Neural cell (in vitro differentiated cells): ENCODE data around the gene KCNQ5. TPM values are rescaled to one million over a fixed set of nuclear protein-coding genes. Genes with fewer than 3 reads are reported as not detected.

ENCODE experiments used
- H2AFZ ChIP-seq: fragments of 200-600, 300-800 bp; sonication (generic), shearing (Covaris generic); 2 replicates; pipeline ENCODE4 v1.6.0; 2014; ENCODE audit warnings: low read depth, mild to moderate bottlenecking, antibody characterized with exemption, low read length, moderate library complexity
- H3F3A ChIP-seq: fragments of 200-600 bp; shearing (Covaris generic); 2 replicates; pipeline ENCODE4 v1.6.1; 2016; ENCODE audit warnings: mild to moderate bottlenecking, moderate library complexity, mixed read lengths, antibody characterized with exemption, low read length; ENCODE audit not compliant: insufficient read depth, poor library complexity, severe bottlenecking
- H3K27ac ChIP-seq: fragments of 200-600, 300-800 bp; sonication (generic), shearing (Covaris generic); 2 replicates; pipeline ENCODE4 v1.5.1; 2014; ENCODE audit warnings: mild to moderate bottlenecking, low read length, moderate library complexity
- H3K27me3 ChIP-seq: fragments of 300-800, 200-600 bp; sonication (generic), shearing (Covaris generic); 2 replicates; pipeline ENCODE4 v1.6.0; 2014; ENCODE audit warnings: mild to moderate bottlenecking, low read depth, low read length, moderate library complexity; ENCODE audit not compliant: insufficient read depth
- H3K36me3 ChIP-seq: fragments of 300-800, 200-600 bp; sonication (generic), shearing (Covaris generic); 2 replicates; pipeline ENCODE4 v1.5.1; 2014; ENCODE audit warnings: mild to moderate bottlenecking, antibody characterized with exemption, low read length, moderate library complexity; ENCODE audit not compliant: insufficient read depth
- H3K4me2 ChIP-seq: fragments of 300-800, 200-600 bp; sonication (generic), shearing (Covaris generic); 2 replicates; pipeline ENCODE4 v1.6.0; 2014; ENCODE audit warnings: mild to moderate bottlenecking, low read length
- H3K4me3 ChIP-seq: fragments of 300-800, 200-600 bp; sonication (generic), shearing (Covaris generic); 2 replicates; pipeline ENCODE4 v1.5.1; 2014; ENCODE audit warnings: mild to moderate bottlenecking, low read length, moderate library complexity
- H3K79me2 ChIP-seq: fragments of 200-600 bp; shearing (Covaris generic); replicated peaks from 2 replicates; pipeline ENCODE4 v1.6.0; 2014; ENCODE audit warnings: mild to moderate bottlenecking, low read length, moderate library complexity; ENCODE audit not compliant: insufficient read depth
- H3K9ac ChIP-seq: fragments of 300-800, 200-600 bp; sonication (generic), shearing (Covaris generic); 2 replicates; pipeline ENCODE4 v1.6.1; 2016; ENCODE audit warnings: mild to moderate bottlenecking, low read length, mixed read lengths
- H3K9me2 ChIP-seq: fragments of 200-600 bp; shearing (Covaris generic); 2 replicates; pipeline ENCODE4 v1.6.1; 2016; ENCODE audit warnings: mild to moderate bottlenecking, low read length, mixed read lengths; ENCODE audit not compliant: insufficient read depth
- H3K9me3 ChIP-seq: fragments of 200-600, 300-800 bp; sonication (generic), shearing (Covaris generic); 2 replicates; pipeline ENCODE4 v1.6.1; 2016; ENCODE audit warnings: mild to moderate bottlenecking, mixed run types, low read length, moderate library complexity, mixed read lengths
- H4K20me1 ChIP-seq: fragments of 200-600 bp; shearing (Covaris generic); 2 replicates; pipeline ENCODE4 v1.6.1; 2016; ENCODE audit warnings: mild to moderate bottlenecking, mixed run types; ENCODE audit not compliant: insufficient read depth
- CTCF ChIP-seq: fragments of 450-650 bp; IDR thresholded peaks from 2 replicates; pipeline ENCODE4 v1.5.1; 2014; ENCODE audit warnings: antibody characterized with exemption, mild to moderate bottlenecking, moderate library complexity; ENCODE audit not compliant: poor library complexity, severe bottlenecking
- EP300 ChIP-seq: fragments of 450-650 bp; conservative IDR thresholded peaks from 2 replicates; pipeline ENCODE4 v1.6.1; 2014; ENCODE audit warnings: antibody characterized with exemption, mild to moderate bottlenecking, moderate library complexity; ENCODE audit not compliant: poor library complexity, severe bottlenecking
- EZH2 ChIP-seq: fragments of 200-600, 300-800 bp; shearing (Covaris generic), sonication (generic); IDR thresholded peaks from 2 replicates; pipeline ENCODE4 v1.6.1; 2014; ENCODE audit warnings: antibody characterized with exemption, low read length, borderline replicate concordance, mild to moderate bottlenecking; ENCODE audit not compliant: insufficient read depth, poor library complexity, severe bottlenecking
- MXI1 ChIP-seq: fragments of 450-650 bp; conservative IDR thresholded peaks from 2 replicates; pipeline ENCODE4 v1.6.1; 2014; ENCODE audit warnings: antibody characterized with exemption, mild to moderate bottlenecking; ENCODE audit not compliant: poor library complexity, severe bottlenecking
- POLR2AphosphoS5 ChIP-seq: IDR thresholded peaks from 2 replicates; pipeline ENCODE4 v1.6.1; 2012
- RAD21 ChIP-seq: fragments of 450-650 bp; conservative IDR thresholded peaks from 2 replicates; pipeline ENCODE4 v1.6.1; 2014; ENCODE audit warnings: antibody characterized with exemption, mild to moderate bottlenecking, moderate library complexity
- REST ChIP-seq: IDR thresholded peaks from 2 replicates; pipeline ENCODE4 v1.6.1; 2012; ENCODE audit warnings: borderline replicate concordance
- SMC3 ChIP-seq: fragments of 450-650 bp; conservative IDR thresholded peaks from 2 replicates; pipeline ENCODE4 v1.6.1; 2014; ENCODE audit warnings: antibody characterized with exemption, mild to moderate bottlenecking, moderate library complexity; ENCODE audit not compliant: poor library complexity
- TAF1 ChIP-seq: IDR thresholded peaks from 2 replicates; pipeline ENCODE4 v1.6.1; 2012; ENCODE audit warnings: low read depth
- polyA plus RNA-seq: library from polyadenylated mRNA; depleted of rRNA; stranded (reverse); fragments of >200 nt; gene quantifications from 2 replicates; pipeline ENCODE4 v1.2.3, GENCODE V29; 2014

KCNQ5 gene
- polyA plus RNA-seq, 1 donor from 2014 or later, result 0.30 TPM

GRCh38 chr6:72709431-72709830 lies 87.6 kb downstream of the KCNQ5 start:
- Histone ChIP-seq H2AFZ (no peak overlapping the region), H3K9me2 (no peaks in the 10 kb centered on the region), H3K9me3 (no peaks in the 10 kb centered on the region), H4K20me1 (no peaks in the 10 kb centered on the region), H3K27me3 (no peaks in the 10 kb centered on the region), H3K79me2 (no peaks in the 10 kb centered on the region), H3K9ac (no peak overlapping the region), H3K4me3 (no peak overlapping the region), H3K27ac (no peak overlapping the region), H3K4me2 (no peak overlapping the region), H3F3A (no peaks in the 10 kb centered on the region), H3K36me3 (no peaks in the 10 kb centered on the region)
- TF ChIP-seq TAF1 (no peak), MXI1 (no peak), REST (no peak), EP300 (no peak), SMC3 (no peak), CTCF (no peak), RAD21 (no peak), EZH2 (no peak), POLR2AphosphoS5 (no peak)

GRCh38 chr6:72711731-72712130 lies 89.9 kb downstream of the KCNQ5 start:
- H3K9ac ChIP-seq, result no peak overlapping the region
- H2AFZ ChIP-seq, result no peak overlapping the region
- no peak for TF ChIP-seq EP300
- no peak for TF ChIP-seq CTCF
- no peak for TF ChIP-seq POLR2AphosphoS5
- no peak for TF ChIP-seq REST
- TF ChIP-seq SMC3, result no peak
- no peak for TF ChIP-seq EZH2
- TF ChIP-seq TAF1, result no peak
- H3K27ac ChIP-seq, result no peak overlapping the region
- H3K27me3 ChIP-seq, result no peaks in the 10 kb centered on the region
- H3K4me3 ChIP-seq, result no peak overlapping the region
- no peaks in the 10 kb centered on the region for H4K20me1 ChIP-seq
- H3K4me2 ChIP-seq, result no peak overlapping the region
- no peaks in the 10 kb centered on the region for H3F3A ChIP-seq
- no peaks in the 10 kb centered on the region for H3K9me2 ChIP-seq
- H3K9me3 ChIP-seq, result no peaks in the 10 kb centered on the region
- no peaks in the 10 kb centered on the region for H3K79me2 ChIP-seq
- no peaks in the 10 kb centered on the region for H3K36me3 ChIP-seq
